ENCODE data around the gene GDE1.

Gene GDE1

GRCh38 chr16:19478505-19478904 lies 43.4 kb downstream of the GDE1 start:
- H3K27ac ChIP-seq (ENCODE audit: low read depth, low read length): no peak overlapping the region
- no peaks in the 10 kb centered on the region for H3K9me2 ChIP-seq (replicated peaks; ENCODE audit: insufficient read depth, low read length)
- no peak overlapping the region for H3K4me3 ChIP-seq (ENCODE audit: insufficient read depth, low read length, poor library complexity, severe bottlenecking)
- H3K36me3 ChIP-seq (ENCODE audit: low read length): no peaks in the 10 kb centered on the region
- H2AFZ ChIP-seq (ENCODE audit: low read depth, low read length, severe bottlenecking): no peak overlapping the region
- H3K4me2 ChIP-seq (ENCODE audit: low read depth, low read length, poor library complexity, severe bottlenecking): no peak overlapping the region
- H4K20me1 ChIP-seq (ENCODE audit: low read depth, low read length): no peaks in the 10 kb centered on the region
- TF ChIP-seq EZH2phosphoT487 (conservative IDR thresholded peaks at IDR 0.05; ENCODE audit: low read length): no peak
- TF ChIP-seq CTCF (IDR thresholded peaks at IDR 0.05; ENCODE audit: insufficient read depth, low read length, poor library complexity, severe bottlenecking): no peak
- H3K27me3 ChIP-seq (ENCODE audit: low read length): no peaks in the 10 kb centered on the region
- no peak overlapping the region for H3K9ac ChIP-seq (ENCODE audit: low read length)
- no peaks in the 10 kb centered on the region for H3K9me3 ChIP-seq (ENCODE audit: insufficient read depth, low read length)
- H3K79me2 ChIP-seq (ENCODE audit: insufficient read depth, low read length): no peaks in the 10 kb centered on the region
- no peaks in the 10 kb centered on the region for H3F3A ChIP-seq (ENCODE audit: insufficient read depth)

DNA sequence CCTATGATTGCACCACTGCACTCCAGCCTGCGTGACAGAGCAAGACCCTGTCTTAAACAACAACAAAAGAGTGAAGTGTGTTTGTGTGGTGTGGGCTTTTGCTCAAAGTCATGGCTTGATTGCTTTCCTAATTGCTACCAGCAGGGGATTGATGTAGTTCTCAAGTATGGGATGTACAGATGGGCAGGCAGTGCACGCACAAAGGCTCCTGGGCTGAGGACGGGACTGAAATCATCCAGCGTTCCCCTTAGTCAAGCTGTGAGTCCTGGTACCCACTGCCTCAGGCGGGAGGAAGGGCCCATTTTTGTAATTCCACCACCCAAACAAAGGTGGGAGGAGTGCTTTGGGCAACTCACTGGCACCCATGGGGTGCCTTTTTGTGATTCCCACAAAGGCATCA lies 47.3 kb downstream of the GDE1 start:
- Histone ChIP-seq H3K9me2 (replicated peaks; ENCODE audit: insufficient read depth, low read length) (no peaks in the 10 kb centered on the region), H3K4me2 (ENCODE audit: low read depth, low read length, poor library complexity, severe bottlenecking) (no peak overlapping the region), H3K9ac (ENCODE audit: low read length) (no peak overlapping the region), H3K4me3 (ENCODE audit: insufficient read depth, low read length, poor library complexity, severe bottlenecking) (no peak overlapping the region), H3F3A (ENCODE audit: insufficient read depth) (no peaks in the 10 kb centered on the region), H3K27me3 (ENCODE audit: low read length) (no peaks in the 10 kb centered on the region), H4K20me1 (ENCODE audit: low read depth, low read length) (no peaks in the 10 kb centered on the region), H3K9me3 (ENCODE audit: insufficient read depth, low read length) (no peaks in the 10 kb centered on the region), H2AFZ (ENCODE audit: low read depth, low read length, severe bottlenecking) (no peak overlapping the region), H3K79me2 (ENCODE audit: insufficient read depth, low read length) (no peaks in the 10 kb centered on the region), H3K36me3 (ENCODE audit: low read length) (no peaks in the 10 kb centered on the region), H3K27ac (ENCODE audit: low read depth, low read length) (no peak overlapping the region)
- TF ChIP-seq CTCF (IDR thresholded peaks at IDR 0.05; ENCODE audit: insufficient read depth, low read length, poor library complexity, severe bottlenecking) (no peak), EZH2phosphoT487 (conservative IDR thresholded peaks at IDR 0.05; ENCODE audit: low read length) (no peak)

GRCh38 chr16:19472482-19472881 lies 49.4 kb downstream of the GDE1 start:
- no peak overlapping the region for H3K4me2 ChIP-seq (ENCODE audit: low read depth, low read length, poor library complexity, severe bottlenecking)
- no peak overlapping the region for H2AFZ ChIP-seq (ENCODE audit: low read depth, low read length, severe bottlenecking)
- no peak overlapping the region for H3K27ac ChIP-seq (ENCODE audit: low read depth, low read length)
- H3K79me2 ChIP-seq (ENCODE audit: insufficient read depth, low read length): no peaks in the 10 kb centered on the region
- no peaks in the 10 kb centered on the region for H3K9me3 ChIP-seq (ENCODE audit: insufficient read depth, low read length)
- H3K4me3 ChIP-seq (ENCODE audit: insufficient read depth, low read length, poor library complexity, severe bottlenecking): no peak overlapping the region
- H4K20me1 ChIP-seq (ENCODE audit: low read depth, low read length): no peaks in the 10 kb centered on the region
- no peaks in the 10 kb centered on the region for H3K9me2 ChIP-seq (replicated peaks; ENCODE audit: insufficient read depth, low read length)
- H3K36me3 ChIP-seq (ENCODE audit: low read length): no peaks in the 10 kb centered on the region
- no peaks in the 10 kb centered on the region for H3K27me3 ChIP-seq (ENCODE audit: low read length)
- TF ChIP-seq EZH2phosphoT487 (conservative IDR thresholded peaks at IDR 0.05; ENCODE audit: low read length): no peak
- TF ChIP-seq CTCF (IDR thresholded peaks at IDR 0.05; ENCODE audit: insufficient read depth, low read length, poor library complexity, severe bottlenecking): no peak
- H3F3A ChIP-seq (ENCODE audit: insufficient read depth): no peaks in the 10 kb centered on the region
- no peak overlapping the region for H3K9ac ChIP-seq (ENCODE audit: low read length)

GRCh38 chr16:19468300-19468699 lies 53.6 kb downstream of the GDE1 start:
- no peaks in the 10 kb centered on the region for H4K20me1 ChIP-seq (ENCODE audit: low read depth, low read length)
- no peak overlapping the region for H3K4me3 ChIP-seq (ENCODE audit: insufficient read depth, low read length, poor library complexity, severe bottlenecking)
- H2AFZ ChIP-seq (ENCODE audit: low read depth, low read length, severe bottlenecking): no peak overlapping the region
- no peak overlapping the region for H3K9ac ChIP-seq (ENCODE audit: low read length)
- H3K27ac ChIP-seq (ENCODE audit: low read depth, low read length): no peak overlapping the region
- no peaks in the 10 kb centered on the region for H3F3A ChIP-seq (ENCODE audit: insufficient read depth)
- no peaks in the 10 kb centered on the region for H3K9me2 ChIP-seq (replicated peaks; ENCODE audit: insufficient read depth, low read length)
- H3K27me3 ChIP-seq (ENCODE audit: low read length): no peaks in the 10 kb centered on the region
- no peak overlapping the region for H3K4me2 ChIP-seq (ENCODE audit: low read depth, low read length, poor library complexity, severe bottlenecking)
- no peaks in the 10 kb centered on the region for H3K9me3 ChIP-seq (ENCODE audit: insufficient read depth, low read length)
- no peaks in the 10 kb centered on the region for H3K79me2 ChIP-seq (ENCODE audit: insufficient read depth, low read length)
- no peaks in the 10 kb centered on the region for H3K36me3 ChIP-seq (ENCODE audit: low read length)
- TF ChIP-seq EZH2phosphoT487 (conservative IDR thresholded peaks at IDR 0.05; ENCODE audit: low read length): no peak
- no peak for TF ChIP-seq CTCF (IDR thresholded peaks at IDR 0.05; ENCODE audit: insufficient read depth, low read length, poor library complexity, severe bottlenecking)

Data from SU-DHL-6 (cell line).